HuH-7.5 (cell line): ENCODE data around the gene TTC22.

Experiments
- DNase-seq: peaks from one replicate; pipeline ENCODE4 v3.0.0; 2011; ENCODE audit warnings: low spot score

The TTC22 gene

GRCh38 chr1:54751426-54751825, 49.7 kb downstream of the TTC22 start:
- DNase-seq, result no peak

DNA sequence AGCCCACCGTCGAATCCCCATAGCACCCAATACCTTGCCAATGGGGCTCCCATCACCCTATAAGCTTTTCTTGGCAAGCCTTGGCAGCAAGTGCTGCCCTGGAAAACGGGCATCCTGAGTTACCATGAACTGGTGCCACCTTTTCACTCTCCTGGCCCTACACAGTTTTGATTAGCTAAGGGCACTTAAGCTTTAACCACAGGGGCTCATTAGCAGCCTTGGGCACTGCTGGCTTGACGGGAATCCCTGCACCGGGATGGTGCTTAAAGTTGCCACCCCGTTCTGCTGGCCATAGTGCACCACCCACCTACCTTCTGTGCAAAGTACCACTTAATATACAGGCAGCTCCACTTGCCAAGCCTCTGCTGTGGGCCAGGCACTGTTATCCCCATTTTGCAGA, 50.5 kb downstream of the TTC22 start:
- DNase-seq, result no peak

- DNase-seq, result no peak
Observed at GRCh38 chr1:54748094-54748835, 52.9 kb downstream of the TTC22 start.

DNA sequence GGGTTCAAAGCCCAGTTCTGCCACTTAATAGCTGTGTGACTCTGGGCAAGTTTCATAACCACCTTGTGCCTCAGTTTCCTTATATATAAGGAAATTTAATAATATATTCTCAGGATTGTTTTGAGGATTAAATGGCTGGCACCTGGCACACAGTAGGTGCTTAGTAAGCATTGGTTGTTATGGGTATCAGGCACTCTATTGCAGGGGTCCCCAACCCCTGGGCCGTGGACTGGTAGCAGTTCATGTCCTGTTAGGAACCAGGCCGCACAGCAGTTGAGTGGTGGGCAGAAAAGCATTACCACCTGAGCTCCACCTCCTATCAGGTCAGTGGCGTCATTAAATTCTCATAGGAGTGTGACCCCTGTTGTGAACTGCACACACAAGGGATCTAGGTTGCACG, 55.3 kb downstream of the TTC22 start:
- DNase-seq, result no peak

GRCh38 chr1:54745274-54745673, 55.8 kb downstream of the TTC22 start:
- DNase-seq, result no peak

GRCh38 chr1:54744696-54745095, 56.4 kb downstream of the TTC22 start:
- DNase-seq, result no peak

- no peak for DNase-seq
Observed at GRCh38 chr1:54743416-54744226, 57.5 kb downstream of the TTC22 start.

DNA sequence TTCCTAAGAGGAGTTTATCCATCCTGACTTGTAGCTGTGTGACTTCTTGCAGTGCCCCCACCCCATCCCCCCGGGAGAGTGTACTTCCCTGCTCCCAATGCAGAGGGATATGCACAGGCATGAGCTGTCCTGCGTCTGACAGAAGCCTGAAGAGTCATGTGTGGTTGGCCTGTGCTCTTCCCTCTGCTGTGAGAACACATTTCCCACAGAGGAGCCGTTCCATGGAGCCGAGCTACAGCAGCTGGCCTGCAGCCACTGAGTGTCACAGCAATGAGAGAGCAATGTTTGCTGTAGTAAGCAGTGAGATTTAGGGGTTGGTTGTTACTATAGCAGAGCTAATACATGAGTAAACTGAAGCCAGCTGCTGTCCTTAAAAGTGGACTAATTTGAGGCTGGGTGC, 58.8 kb downstream of the TTC22 start:
- DNase-seq, result no peak

- no peak for DNase-seq
Observed at GRCh38 chr1:54741531-54741930, 59.6 kb downstream of the TTC22 start.

GRCh38 chr1:54738244-54738643, 62.9 kb downstream of the TTC22 start:
- no peak for DNase-seq

GRCh38 chr1:54736685-54737084, 64.4 kb downstream of the TTC22 start:
- no peak for DNase-seq
